Ureter (tissue), 1 donor: ENCODE results near the gene RBBP8. TPM values are rescaled to one million over a fixed set of nuclear protein-coding genes. Genes with fewer than 3 reads are reported as not detected.
"Not testable (repeated sequence)": the region's sequence is repeated elsewhere in the genome, so short reads cannot be mapped to it uniquely, and the experiment has no call there.

Experiments used
- DNase-seq: peaks from one replicate; pipeline ENCODE4 v3.0.0-alpha.2; 2020; ENCODE audit warnings: low spot score
- total RNA-seq: library from RNA; stranded (reverse); gene quantifications from one replicate; pipeline ENCODE4 v1.2.4, GENCODE V29; 2023
- donor health status: DM: yes; HTN: yes; CAD: no.

Gene RBBP8
- total RNA-seq, 1 donor from 2014 or later, result 93.0 TPM

DNA sequence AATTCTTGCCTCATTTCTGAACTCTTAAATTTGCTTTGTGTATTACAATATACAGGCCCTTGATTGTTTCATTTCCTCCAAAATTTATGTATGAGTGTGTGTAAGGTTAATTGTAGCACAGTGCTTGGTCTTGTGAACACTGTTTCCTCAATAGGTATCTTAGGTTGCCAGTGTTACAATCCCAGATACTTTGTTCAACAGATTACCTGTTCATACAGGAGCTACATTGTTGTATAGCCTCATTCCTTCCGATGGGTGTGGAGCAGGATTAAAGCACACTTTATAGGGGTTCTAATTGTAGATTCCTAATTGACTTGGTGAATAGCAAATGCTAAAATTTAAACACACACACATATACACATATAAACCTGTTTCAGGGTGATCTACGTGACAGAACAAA lies 10.7 kb downstream of the RBBP8 start:
- DNase-seq, result no peak

GRCh38 chr18:22946217-22946616 lies 13.1 kb downstream of the RBBP8 start:
- DNase-seq, result no peak

- DNase-seq, result no peak
These were observed 13.7 kb downstream of the RBBP8 start for GRCh38 chr18:22946846-22947245.

DNA sequence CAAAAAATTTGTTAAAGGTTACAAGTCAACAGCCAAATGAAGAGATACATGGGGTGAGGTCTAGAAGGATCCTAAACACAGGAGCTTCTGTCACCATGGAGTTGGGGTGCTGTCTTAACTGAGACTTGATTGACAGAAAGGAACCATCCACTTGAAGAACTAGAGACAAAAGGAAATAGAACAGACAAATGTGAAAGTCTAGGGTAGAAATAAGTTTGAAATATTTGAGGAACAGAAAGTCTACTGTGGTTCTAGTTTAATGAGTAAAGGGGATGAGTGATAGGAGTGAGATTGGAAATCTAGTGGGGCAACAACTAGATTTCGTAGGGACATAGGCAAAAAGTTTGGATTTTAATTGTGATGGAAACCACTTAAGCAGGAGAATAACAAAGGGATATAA lies 18.7 kb downstream of the RBBP8 start:
- no peak for DNase-seq

- no peak for DNase-seq
These were observed 19.4 kb downstream of the RBBP8 start for GRCh38 chr18:22952525-22952924.

- DNase-seq, result not testable (repeated sequence)
These were observed 20.9 kb downstream of the RBBP8 start for GRCh38 chr18:22953982-22954381.

GRCh38 chr18:22956226-22956625 lies 23.1 kb downstream of the RBBP8 start:
- no peak for DNase-seq

- DNase-seq, result no peak
These were observed 28.0 kb downstream of the RBBP8 start for GRCh38 chr18:22961156-22961555.

- DNase-seq, result no peak
These were observed 28.9 kb downstream of the RBBP8 start for GRCh38 chr18:22962004-22962403.

DNA sequence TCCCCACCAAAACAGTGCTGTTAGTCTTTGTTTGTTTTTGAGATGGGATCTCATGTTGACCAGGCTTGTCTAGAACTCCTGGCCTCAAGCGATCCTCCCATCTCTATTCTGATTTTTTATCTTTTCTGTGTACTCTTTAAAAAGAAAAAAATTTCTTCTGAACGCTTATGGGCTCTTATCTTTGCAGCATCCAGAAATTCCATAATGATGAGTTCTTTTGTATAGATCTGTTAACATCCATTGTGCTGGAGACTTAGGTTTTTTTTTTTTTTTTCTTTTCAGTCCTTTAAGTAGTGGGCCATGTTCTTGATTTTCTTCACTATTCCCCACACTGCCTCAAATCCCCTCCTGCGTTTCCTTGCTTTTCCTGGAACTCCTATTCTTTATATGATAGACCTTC lies 31.0 kb downstream of the RBBP8 start:
- no peak for DNase-seq

GRCh38 chr18:22964722-22965121 lies 31.6 kb downstream of the RBBP8 start:
- DNase-seq, result no peak

DNA sequence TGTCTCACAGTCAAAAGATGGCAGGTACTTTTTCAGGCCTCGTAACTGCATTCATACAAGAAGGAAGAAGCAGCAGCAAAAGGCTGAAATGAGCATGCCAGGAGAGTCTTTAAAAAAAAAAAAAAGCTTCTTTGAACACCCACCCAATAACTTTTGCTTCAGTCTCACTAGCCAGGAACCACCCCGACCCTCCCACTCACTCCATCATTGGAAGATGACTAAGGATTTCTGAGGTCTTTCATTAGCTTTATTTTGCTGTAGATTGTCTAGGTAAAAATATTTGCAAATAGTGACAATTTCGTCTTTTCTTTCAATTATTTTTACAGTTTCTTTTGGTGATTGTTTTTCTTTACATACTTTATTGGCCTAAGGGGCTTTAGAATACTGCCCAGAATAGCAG lies 37.9 kb downstream of the RBBP8 start:
- no peak for DNase-seq

DNA sequence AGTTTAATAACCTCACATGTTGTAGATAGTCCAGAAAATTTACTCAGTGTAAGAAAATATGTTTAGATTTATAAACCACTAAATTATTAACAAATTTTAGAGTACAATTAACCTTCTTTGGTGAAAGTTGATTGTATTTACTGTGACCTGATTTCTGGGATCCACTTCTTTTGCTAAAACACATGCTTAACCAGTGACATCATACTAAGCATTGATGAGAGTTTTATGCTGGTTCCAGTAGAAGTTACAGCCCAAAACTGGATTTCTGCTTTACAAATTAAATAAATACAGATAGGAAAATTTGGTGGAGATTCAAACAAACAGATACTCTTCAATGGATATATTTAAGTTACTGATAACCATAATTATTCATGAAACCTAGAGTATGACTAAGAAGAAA lies 40.9 kb downstream of the RBBP8 start:
- no peak for DNase-seq

DNA sequence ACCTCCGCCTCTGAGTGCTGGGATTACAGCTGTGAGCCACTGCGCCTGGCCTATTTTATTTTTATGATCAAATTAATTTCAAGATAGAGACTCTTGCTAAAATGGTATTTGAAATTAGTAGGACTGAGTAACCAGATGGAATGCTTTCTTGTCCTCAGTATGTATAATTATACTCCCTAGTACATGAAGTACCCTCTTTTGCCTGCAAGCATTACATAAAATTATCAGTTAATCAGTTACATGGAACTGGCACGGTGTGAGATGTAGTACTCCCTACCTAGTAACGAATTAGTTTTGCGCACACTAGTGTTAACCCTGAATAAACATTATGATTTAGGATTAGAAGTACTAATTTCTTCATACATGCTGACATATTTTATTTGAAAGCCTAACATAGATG lies 41.6 kb downstream of the RBBP8 start:
- no peak for DNase-seq

DNA sequence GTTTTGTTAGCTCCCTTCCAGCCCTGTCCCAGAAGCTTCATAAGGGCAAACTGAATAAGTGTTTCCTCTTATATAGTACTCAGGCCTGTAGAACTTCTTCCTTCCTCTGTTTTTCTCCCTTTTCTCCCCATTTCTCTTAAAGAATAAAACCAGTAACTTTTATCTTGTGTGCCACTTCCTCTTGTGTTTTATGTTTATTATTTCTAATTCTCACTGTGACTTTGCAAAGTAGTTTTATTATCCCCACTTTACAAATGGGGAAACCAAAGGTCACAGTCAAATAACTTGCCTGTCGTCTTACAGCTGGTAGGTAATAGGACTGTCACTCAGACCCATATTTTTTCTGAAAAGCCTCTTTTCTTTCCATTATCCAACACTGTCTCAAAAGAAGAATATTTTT lies 42.4 kb downstream of the RBBP8 start:
- no peak for DNase-seq

GRCh38 chr18:22977847-22978701 lies 44.9 kb downstream of the RBBP8 start:
- no peak for DNase-seq

- no peak for DNase-seq
These were observed 47.3 kb downstream of the RBBP8 start for GRCh38 chr18:22980394-22980793.

GRCh38 chr18:22981274-22982133 lies 48.4 kb downstream of the RBBP8 start:
- no peak for DNase-seq

DNA sequence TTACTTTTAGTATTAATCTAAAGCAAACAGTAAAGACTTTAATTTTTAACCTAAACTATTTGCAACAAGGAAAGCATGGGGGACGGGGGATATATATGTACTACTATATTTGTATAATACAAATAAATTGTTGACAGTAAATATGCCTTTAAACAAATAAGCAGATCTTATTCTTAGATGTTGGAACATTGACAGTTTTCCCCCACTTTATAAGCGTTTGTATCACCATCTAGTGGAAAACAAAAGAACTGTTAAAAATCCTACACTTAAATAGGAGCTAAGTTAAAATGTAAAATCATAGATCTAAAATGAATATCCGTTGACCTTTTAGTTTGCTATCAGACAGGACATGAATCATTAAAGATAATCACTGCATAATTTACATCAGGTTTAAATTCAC lies 50.0 kb downstream of the RBBP8 start:
- DNase-seq, result no peak

DNA sequence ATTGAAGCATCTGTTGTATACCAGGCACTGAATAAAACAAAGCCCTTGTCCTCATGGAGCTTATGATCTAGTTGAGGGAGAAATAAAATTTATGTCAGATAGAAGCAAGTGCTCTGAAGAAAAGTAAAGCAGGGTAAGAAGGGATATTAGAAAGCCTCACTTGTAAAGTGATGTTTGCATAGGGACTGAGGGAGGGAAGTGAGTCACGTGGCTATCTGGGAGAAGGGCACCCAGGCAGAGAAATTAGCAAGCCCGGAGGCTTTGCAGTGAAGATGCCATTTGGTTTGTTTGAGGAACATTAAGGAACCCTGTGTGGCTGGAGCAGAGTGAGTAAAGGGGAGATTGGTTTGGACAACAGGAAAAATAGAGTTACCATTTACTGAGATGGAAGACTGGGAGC lies 52.1 kb downstream of the RBBP8 start:
- DNase-seq, result no peak

DNA sequence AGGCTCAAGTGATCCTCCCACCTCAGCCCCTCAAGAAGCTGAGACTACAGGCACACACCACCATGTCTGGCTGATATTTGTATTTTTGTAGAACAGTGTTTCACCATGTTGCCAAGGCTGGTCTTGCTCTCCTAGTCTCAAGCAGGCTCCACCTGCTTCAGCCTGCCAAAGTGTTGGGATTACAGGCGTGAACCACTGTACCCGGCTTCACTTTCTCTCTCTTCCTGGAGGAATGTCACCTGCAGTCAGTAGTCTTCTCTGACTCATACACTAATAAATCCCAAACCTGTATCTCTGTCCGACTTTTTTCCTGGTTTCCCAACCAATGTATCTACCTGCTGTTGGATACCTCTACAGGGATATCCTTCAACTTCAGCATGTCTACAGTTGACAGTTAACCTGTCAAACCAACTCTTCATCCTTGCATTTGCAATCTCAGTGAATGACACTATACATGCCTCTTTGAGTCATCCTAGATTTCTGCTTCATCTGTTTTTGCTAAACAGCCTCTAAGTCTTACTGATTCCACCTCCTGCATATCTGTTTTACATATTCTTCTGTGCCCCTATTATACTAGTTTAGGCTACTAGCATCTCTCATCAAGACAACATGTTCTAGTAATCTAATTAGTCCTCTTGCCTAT lies 54.5 kb downstream of the RBBP8 start:
- DNase-seq, result no peak

DNA sequence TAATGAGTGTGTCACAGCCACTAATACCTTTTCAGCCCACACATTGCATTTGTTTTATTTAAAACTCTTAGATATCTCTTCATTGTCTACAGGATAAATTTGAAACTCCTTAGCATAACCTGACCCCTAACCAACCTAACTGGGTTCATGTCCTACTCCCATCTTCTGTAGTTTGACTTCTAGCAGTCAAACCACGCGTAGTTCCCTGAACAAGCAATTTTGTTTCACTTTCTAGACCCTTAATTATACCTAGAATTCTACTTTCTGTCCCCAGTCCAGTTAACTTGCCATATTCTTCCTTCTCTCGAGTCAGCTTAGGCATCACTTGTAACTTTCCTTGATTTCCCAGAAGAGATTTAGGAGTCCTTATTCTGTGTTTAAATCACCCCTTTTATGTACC lies 55.1 kb downstream of the RBBP8 start:
- DNase-seq, result no peak

- DNase-seq, result no peak
These were observed 65.2 kb downstream of the RBBP8 start for GRCh38 chr18:22998344-22998743.
